ENCODE results near the gene ECT2L. TPM values are rescaled to one million over a fixed set of nuclear protein-coding genes. Genes with fewer than 3 reads are reported as not detected.

The ECT2L gene
- total RNA-seq, 4 donors from 2014 or later, result 0.17 to 0.42 (median 0.21) TPM

DNA sequence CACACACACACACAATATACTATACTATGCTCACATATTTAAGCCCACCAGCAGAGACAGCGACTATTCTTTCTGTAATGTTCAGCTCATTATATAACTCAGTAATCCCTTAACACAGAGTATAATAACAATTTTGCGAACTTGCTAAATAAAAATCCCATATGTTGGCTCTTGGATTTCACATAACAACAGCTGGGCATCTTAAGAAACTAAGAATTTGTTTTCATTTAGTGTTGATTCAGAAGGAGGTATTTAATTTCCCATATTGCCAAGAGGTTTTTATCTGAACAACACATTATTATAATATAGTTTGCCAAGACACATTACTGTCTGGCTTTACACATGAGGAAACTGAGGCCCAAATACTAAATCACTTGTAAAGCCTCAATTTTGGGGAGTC lies 7.4 kb downstream of the ECT2L start:
- H3K4me1 ChIP-seq, result peaks cover 0 to 22% (median 15%) of the 10 kb centered on the region in 4 donors
- no peak for DNase-seq (ENCODE audit: extremely low spot score)
- TF ChIP-seq POLR2AphosphoS5 (IDR thresholded peaks at IDR 0.05), result no peak
- TF ChIP-seq, protein P1, sequence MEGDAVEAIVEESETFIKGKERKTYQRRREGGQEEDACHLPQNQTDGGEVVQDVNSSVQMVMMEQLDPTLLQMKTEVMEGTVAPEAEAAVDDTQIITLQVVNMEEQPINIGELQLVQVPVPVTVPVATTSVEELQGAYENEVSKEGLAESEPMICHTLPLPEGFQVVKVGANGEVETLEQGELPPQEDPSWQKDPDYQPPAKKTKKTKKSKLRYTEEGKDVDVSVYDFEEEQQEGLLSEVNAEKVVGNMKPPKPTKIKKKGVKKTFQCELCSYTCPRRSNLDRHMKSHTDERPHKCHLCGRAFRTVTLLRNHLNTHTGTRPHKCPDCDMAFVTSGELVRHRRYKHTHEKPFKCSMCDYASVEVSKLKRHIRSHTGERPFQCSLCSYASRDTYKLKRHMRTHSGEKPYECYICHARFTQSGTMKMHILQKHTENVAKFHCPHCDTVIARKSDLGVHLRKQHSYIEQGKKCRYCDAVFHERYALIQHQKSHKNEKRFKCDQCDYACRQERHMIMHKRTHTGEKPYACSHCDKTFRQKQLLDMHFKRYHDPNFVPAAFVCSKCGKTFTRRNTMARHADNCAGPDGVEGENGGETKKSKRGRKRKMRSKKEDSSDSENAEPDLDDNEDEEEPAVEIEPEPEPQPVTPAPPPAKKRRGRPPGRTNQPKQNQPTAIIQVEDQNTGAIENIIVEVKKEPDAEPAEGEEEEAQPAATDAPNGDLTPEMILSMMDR (IDR thresholded peaks at IDR 0.05), result no peak
- TF ChIP-seq EP300 (IDR thresholded peaks at IDR 0.05), result no peak
- no peak for TF ChIP-seq POLR2A (IDR thresholded peaks at IDR 0.05; ENCODE audit: low read depth)
- no peak overlapping the region for H3K4me3 ChIP-seq
- no peaks in the 10 kb centered on the region for H3K9me3 ChIP-seq
- intact Hi-C loops (cut with DNase I), result no loop called here
- H3K27ac ChIP-seq (replicated peaks in 1 of 4), result peak overlapping the region; percentile 6 to 70 (median 58)
- WGBS, result 61% methylated on average over 2 of the region's 2 CpGs
- H3K36me3 ChIP-seq, result no peaks in the 10 kb centered on the region
- no peaks in the 10 kb centered on the region for H3K27me3 ChIP-seq

GRCh38 chr6:138803861-138804260 lies 8.0 kb downstream of the ECT2L start:
- 42% methylated on average over 4 of the region's 4 CpGs for WGBS
- Histone ChIP-seq H3K9me3 (no peaks in the 10 kb centered on the region), H3K27me3 (no peaks in the 10 kb centered on the region), H3K27ac (replicated peaks in 1 of 4) (peak overlapping the region; percentile 6 to 70 (median 58)), H3K4me1 (peaks cover 0 to 22% (median 15%) of the 10 kb centered on the region in 4 donors), H3K36me3 (no peaks in the 10 kb centered on the region), H3K4me3 (no peak overlapping the region)
- DNase-seq (ENCODE audit: extremely low spot score), result no peak
- TF ChIP-seq POLR2A (IDR thresholded peaks at IDR 0.05; ENCODE audit: low read depth) (no peak), POLR2AphosphoS5 (IDR thresholded peaks at IDR 0.05) (peak in 1 of 2 donors; percentile 21)
- intact Hi-C loops (cut with DNase I), result no loop called here

GRCh38 chr6:138805016-138805765 lies 9.3 kb downstream of the ECT2L start:
- TF ChIP-seq, protein P1 (IDR thresholded peaks at IDR 0.05), result no peak
- no peak for TF ChIP-seq EP300 (IDR thresholded peaks at IDR 0.05)
- no peak for TF ChIP-seq POLR2A (IDR thresholded peaks at IDR 0.05; ENCODE audit: low read depth)
- no peak for TF ChIP-seq POLR2AphosphoS5 (IDR thresholded peaks at IDR 0.05)
- Histone ChIP-seq H3K9me3 (no peaks in the 10 kb centered on the region), H3K27ac (replicated peaks in 1 of 4) (no peak overlapping the region), H3K36me3 (no peaks in the 10 kb centered on the region), H3K4me3 (no peak overlapping the region), H3K27me3 (no peaks in the 10 kb centered on the region), H3K4me1 (peaks cover 0 to 22% (median 15%) of the 10 kb centered on the region in 4 donors)
- no peak for DNase-seq (ENCODE audit: extremely low spot score)
- 81% methylated on average over 9 of the region's 9 CpGs for WGBS
- intact Hi-C loops (cut with DNase I), result no loop called here

- no peak for TF ChIP-seq POLR2AphosphoS5 (IDR thresholded peaks at IDR 0.05)
- TF ChIP-seq EP300 (IDR thresholded peaks at IDR 0.05), result no peak
- no peak for TF ChIP-seq POLR2A (IDR thresholded peaks at IDR 0.05; ENCODE audit: low read depth)
- TF ChIP-seq, protein P1 (IDR thresholded peaks at IDR 0.05), result no peak
- Histone ChIP-seq H3K4me1 (peaks cover 0 to 22% (median 15%) of the 10 kb centered on the region in 4 donors), H3K9me3 (no peaks in the 10 kb centered on the region), H3K36me3 (no peaks in the 10 kb centered on the region), H3K27ac (replicated peaks in 1 of 4) (no peak overlapping the region), H3K27me3 (no peaks in the 10 kb centered on the region), H3K4me3 (no peak overlapping the region)
- 85% methylated on average over 1 of the region's 1 CpG for WGBS
- intact Hi-C loops (cut with DNase I), result no loop called here
- no peak for DNase-seq (ENCODE audit: extremely low spot score)
Measured at GRCh38 chr6:138806889-138807288, 11.0 kb downstream of the ECT2L start.

- WGBS, result 86% methylated on average over 3 of the region's 3 CpGs
- no peak for DNase-seq (ENCODE audit: extremely low spot score)
- H3K4me3 ChIP-seq, result no peak overlapping the region
- H3K36me3 ChIP-seq, result no peaks in the 10 kb centered on the region
- no peak for TF ChIP-seq POLR2A (IDR thresholded peaks at IDR 0.05; ENCODE audit: low read depth)
- TF ChIP-seq, protein P1 (IDR thresholded peaks at IDR 0.05), result no peak
- no peak for TF ChIP-seq EP300 (IDR thresholded peaks at IDR 0.05)
- no peak for TF ChIP-seq POLR2AphosphoS5 (IDR thresholded peaks at IDR 0.05)
- intact Hi-C loops (cut with DNase I), result loop anchor here (10.0 kb wide), 1 partner anchor 335 kb away; no protein-coding TSS in a partner anchor
- no peaks in the 10 kb centered on the region for H3K27me3 ChIP-seq
- peaks cover 0 to 2% (median under 1%) of the 10 kb centered on the region in 4 donors for H3K4me1 ChIP-seq
- no peak overlapping the region for H3K27ac ChIP-seq (replicated peaks in 1 of 4)
- H3K9me3 ChIP-seq, result no peaks in the 10 kb centered on the region
Measured at GRCh38 chr6:138809677-138810076, 13.8 kb downstream of the ECT2L start.

Measured in esophagus muscularis mucosa (tissue), 4 donors.